ENCODE results near the gene DIMT1.

The DIMT1 gene

GRCh38 chr5:62403411-62404250 lies at the start of gene DIMT1:
TSS of gene DIMT1 (minus strand) at chr5:62403905. CDS start at chr5:62403772, 133 bp downstream.
- Histone ChIP-seq H3K36me3 (ENCODE audit: control insufficient read depth, insufficient read depth, low read length) (0 out of 2 replicates have a peak, but pooled peaks cover 2% of the 10 kb centered on the region), H3K4me3 (ENCODE audit: low read length) (peak within 1 kb of the TSS; percentile 78), H3K4me1 (ENCODE audit: control insufficient read depth, insufficient read depth, low read length) (no peaks in the 10 kb centered on the region), H3K27me3 (ENCODE audit: control insufficient read depth, insufficient read depth, low read length) (no peaks in the 10 kb centered on the region), H3K9me3 (ENCODE audit: control insufficient read depth, insufficient read depth, low read length) (no peaks in the 10 kb centered on the region), H3K27ac (ENCODE audit: low read length) (no peak within 1 kb of the TSS)
- no CpG with 5 or more reads among the region's 66 CpGs for WGBS (ENCODE audit: insufficient coverage, insufficient read length)
- peak; percentile 83 for DNase-seq (ENCODE audit: low read depth, low spot score)

- Histone ChIP-seq H3K27ac (ENCODE audit: low read length) (no peak overlapping the region), H3K9me3 (ENCODE audit: control insufficient read depth, insufficient read depth, low read length) (no peaks in the 10 kb centered on the region), H3K4me3 (ENCODE audit: low read length) (no peak overlapping the region), H3K36me3 (ENCODE audit: control insufficient read depth, insufficient read depth, low read length) (no peaks in the 10 kb centered on the region), H3K4me1 (ENCODE audit: control insufficient read depth, insufficient read depth, low read length) (no peaks in the 10 kb centered on the region), H3K27me3 (ENCODE audit: control insufficient read depth, insufficient read depth, low read length) (no peaks in the 10 kb centered on the region)
- DNase-seq (ENCODE audit: low read depth, low spot score): no peak
- WGBS (ENCODE audit: insufficient coverage, insufficient read length): no CpG with 5 or more reads among the region's 2 CpGs
These were observed 46.6 kb upstream of the DIMT1 start for GRCh38 chr5:62450259-62450658.

- DNase-seq (ENCODE audit: low read depth, low spot score): no peak
- Histone ChIP-seq H3K4me3 (ENCODE audit: low read length) (no peak overlapping the region), H3K27ac (ENCODE audit: low read length) (no peak overlapping the region), H3K27me3 (ENCODE audit: control insufficient read depth, insufficient read depth, low read length) (no peaks in the 10 kb centered on the region), H3K4me1 (ENCODE audit: control insufficient read depth, insufficient read depth, low read length) (no peaks in the 10 kb centered on the region), H3K36me3 (ENCODE audit: control insufficient read depth, insufficient read depth, low read length) (no peaks in the 10 kb centered on the region), H3K9me3 (ENCODE audit: control insufficient read depth, insufficient read depth, low read length) (no peaks in the 10 kb centered on the region)
- WGBS (ENCODE audit: insufficient coverage, insufficient read length): no CpG with 5 or more reads among the region's 5 CpGs
These were observed 44.8 kb upstream of the DIMT1 start for GRCh38 chr5:62448528-62448927.

- no peaks in the 10 kb centered on the region for H3K36me3 ChIP-seq (ENCODE audit: control insufficient read depth, insufficient read depth, low read length)
- no peak overlapping the region for H3K4me3 ChIP-seq (ENCODE audit: low read length)
- H3K4me1 ChIP-seq (ENCODE audit: control insufficient read depth, insufficient read depth, low read length): no peaks in the 10 kb centered on the region
- H3K27me3 ChIP-seq (ENCODE audit: control insufficient read depth, insufficient read depth, low read length): no peaks in the 10 kb centered on the region
- H3K9me3 ChIP-seq (ENCODE audit: control insufficient read depth, insufficient read depth, low read length): no peaks in the 10 kb centered on the region
- WGBS (ENCODE audit: insufficient coverage, insufficient read length): no CpG with 5 or more reads among the region's 5 CpGs
- H3K27ac ChIP-seq (ENCODE audit: low read length): no peak overlapping the region
- DNase-seq (ENCODE audit: low read depth, low spot score): no peak
These were observed 28.9 kb upstream of the DIMT1 start for GRCh38 chr5:62432621-62433064.

GRCh38 chr5:62431735-62432620 lies 28.3 kb upstream of the DIMT1 start:
- no peaks in the 10 kb centered on the region for H3K4me1 ChIP-seq (ENCODE audit: control insufficient read depth, insufficient read depth, low read length)
- H3K9me3 ChIP-seq (ENCODE audit: control insufficient read depth, insufficient read depth, low read length): no peaks in the 10 kb centered on the region; the same call in 1 of the 2 replicates
- H3K27ac ChIP-seq (ENCODE audit: low read length): no peak overlapping the region
- DNase-seq (ENCODE audit: low read depth, low spot score): no peak
- no CpG with 5 or more reads among the region's 11 CpGs for WGBS (ENCODE audit: insufficient coverage, insufficient read length)
- H3K27me3 ChIP-seq (ENCODE audit: control insufficient read depth, insufficient read depth, low read length): no peaks in the 10 kb centered on the region
- H3K36me3 ChIP-seq (ENCODE audit: control insufficient read depth, insufficient read depth, low read length): no peaks in the 10 kb centered on the region
- no peak overlapping the region for H3K4me3 ChIP-seq (ENCODE audit: low read length)

- Histone ChIP-seq H3K9me3 (ENCODE audit: control insufficient read depth, insufficient read depth, low read length) (no peaks in the 10 kb centered on the region; the same call in 1 of the 2 replicates), H3K36me3 (ENCODE audit: control insufficient read depth, insufficient read depth, low read length) (no peaks in the 10 kb centered on the region), H3K27ac (ENCODE audit: low read length) (no peak overlapping the region), H3K4me3 (ENCODE audit: low read length) (no peak overlapping the region), H3K27me3 (ENCODE audit: control insufficient read depth, insufficient read depth, low read length) (no peaks in the 10 kb centered on the region), H3K4me1 (ENCODE audit: control insufficient read depth, insufficient read depth, low read length) (no peaks in the 10 kb centered on the region)
- no CpG with 5 or more reads among the region's 1 CpG for WGBS (ENCODE audit: insufficient coverage, insufficient read length)
- DNase-seq (ENCODE audit: low read depth, low spot score): no peak
These were observed 21.1 kb upstream of the DIMT1 start for GRCh38 chr5:62424763-62425162.

- Histone ChIP-seq H3K27me3 (ENCODE audit: control insufficient read depth, insufficient read depth, low read length) (no peaks in the 10 kb centered on the region), H3K4me3 (ENCODE audit: low read length) (no peak overlapping the region), H3K4me1 (ENCODE audit: control insufficient read depth, insufficient read depth, low read length) (no peaks in the 10 kb centered on the region), H3K9me3 (ENCODE audit: control insufficient read depth, insufficient read depth, low read length) (no peaks in the 10 kb centered on the region), H3K36me3 (ENCODE audit: control insufficient read depth, insufficient read depth, low read length) (no peaks in the 10 kb centered on the region), H3K27ac (ENCODE audit: low read length) (no peak overlapping the region)
- no CpG with 5 or more reads among the region's 1 CpG for WGBS (ENCODE audit: insufficient coverage, insufficient read length)
- no peak for DNase-seq (ENCODE audit: low read depth, low spot score)
These were observed 17.7 kb upstream of the DIMT1 start for GRCh38 chr5:62421414-62421813.

- Histone ChIP-seq H3K4me3 (ENCODE audit: low read length) (no peak overlapping the region), H3K27me3 (ENCODE audit: control insufficient read depth, insufficient read depth, low read length) (no peaks in the 10 kb centered on the region), H3K9me3 (ENCODE audit: control insufficient read depth, insufficient read depth, low read length) (no peaks in the 10 kb centered on the region), H3K4me1 (ENCODE audit: control insufficient read depth, insufficient read depth, low read length) (no peaks in the 10 kb centered on the region), H3K36me3 (ENCODE audit: control insufficient read depth, insufficient read depth, low read length) (no peaks in the 10 kb centered on the region), H3K27ac (ENCODE audit: low read length) (no peak overlapping the region)
- WGBS (ENCODE audit: insufficient coverage, insufficient read length): no CpG with 5 or more reads among the region's 3 CpGs
- no peak for DNase-seq (ENCODE audit: low read depth, low spot score)
These were observed 15.9 kb upstream of the DIMT1 start for GRCh38 chr5:62419609-62420008.

GRCh38 chr5:62418462-62419076 lies 14.9 kb upstream of the DIMT1 start:
- DNase-seq (ENCODE audit: low read depth, low spot score): no peak
- Histone ChIP-seq H3K27me3 (ENCODE audit: control insufficient read depth, insufficient read depth, low read length) (no peaks in the 10 kb centered on the region), H3K27ac (ENCODE audit: low read length) (no peak overlapping the region), H3K9me3 (ENCODE audit: control insufficient read depth, insufficient read depth, low read length) (no peaks in the 10 kb centered on the region), H3K4me3 (ENCODE audit: low read length) (no peak overlapping the region), H3K4me1 (ENCODE audit: control insufficient read depth, insufficient read depth, low read length) (no peaks in the 10 kb centered on the region), H3K36me3 (ENCODE audit: control insufficient read depth, insufficient read depth, low read length) (no peaks in the 10 kb centered on the region)
- no CpG with 5 or more reads among the region's 4 CpGs for whole genome bisulfite sequencing (ENCODE audit: insufficient coverage, insufficient read length)

GRCh38 chr5:62413711-62414110 lies 10.0 kb upstream of the DIMT1 start:
- no CpG with 5 or more reads among the region's 3 CpGs for WGBS (ENCODE audit: insufficient coverage, insufficient read length)
- Histone ChIP-seq H3K36me3 (ENCODE audit: control insufficient read depth, insufficient read depth, low read length) (no peaks in the 10 kb centered on the region), H3K4me3 (ENCODE audit: low read length) (peak overlapping the region; percentile 93; the same call in 1 of the 2 replicates), H3K27ac (ENCODE audit: low read length) (no peak overlapping the region), H3K9me3 (ENCODE audit: control insufficient read depth, insufficient read depth, low read length) (no peaks in the 10 kb centered on the region), H3K4me1 (ENCODE audit: control insufficient read depth, insufficient read depth, low read length) (no peaks in the 10 kb centered on the region), H3K27me3 (ENCODE audit: control insufficient read depth, insufficient read depth, low read length) (no peaks in the 10 kb centered on the region)
- DNase-seq (ENCODE audit: low read depth, low spot score): no peak

Measured in iPS DF 6.9 (cell line).